IMR-90 (cell line): ENCODE results near the gene ZMYM4. TPM values are rescaled to one million over a fixed set of nuclear protein-coding genes. Genes with fewer than 3 reads are reported as not detected.

Experiments
- ATAC-seq: fragments of 200-7000 bp; cut with Tn5 transposase; 2 replicates; pipeline ENCODE4 v1.9.1; 2020; ENCODE audit warnings: low read depth, mild to moderate bottlenecking, moderate library complexity
- BruUV-seq: library from RNA; stranded (reverse); fragments of 400-500 nt; replicated peaks from 2 replicates; lab custom pipeline; 2021; lab: Mats Ljungman, UMichigan
- CTCF ChIA-PET: fragments of 300-600 bp; formaldehyde crosslinking; extraction: SDS; loops from one replicate; lab custom pipeline; 2021; ENCODE audit warnings: antibody characterized with exemption; lab: Yijun Ruan, JAX
- POLR2A ChIA-PET: fragments of 300-600 bp; sonication (Branson Sonifier 250); formaldehyde crosslinking; loops from one replicate; lab custom pipeline; 2022; ENCODE audit warnings: antibody characterized with exemption; ENCODE audit not compliant: unreplicated experiment; lab: Charles Lee
- DNase-seq: peaks from one replicate; pipeline ENCODE4 v3.0.0; 2013
- H2AFZ ChIP-seq: replicated peaks from 2 replicates; pipeline ENCODE3; 2013; ENCODE audit warnings: low read length, mild to moderate bottlenecking; ENCODE audit not compliant: poor library complexity
- H2AK5ac ChIP-seq: 2 replicates; pipeline ENCODE4 v1.6.1; 2013; ENCODE audit warnings: low read depth, low read length, inconsistent platforms
- H2AK9ac ChIP-seq: replicated peaks from 2 replicates; pipeline ENCODE3; 2013; ENCODE audit warnings: mild to moderate bottlenecking, low read depth, low read length, moderate library complexity; ENCODE audit not compliant: poor library complexity
- H2BK120ac ChIP-seq: 2 replicates; pipeline ENCODE4 v1.6.1; 2013; ENCODE audit warnings: low read depth, low read length, inconsistent platforms
- H2BK15ac ChIP-seq: 3 replicates; pipeline ENCODE4 v1.6.1; 2013; ENCODE audit warnings: low read depth, low read length, inconsistent platforms
- H2BK20ac ChIP-seq: 2 replicates; pipeline ENCODE4 v1.6.1; 2013; ENCODE audit warnings: low read depth, mild to moderate bottlenecking, inconsistent platforms, low read length, moderate library complexity
- H2BK5ac ChIP-seq: 2 replicates; pipeline ENCODE4 v1.6.1; 2013; ENCODE audit warnings: mild to moderate bottlenecking, low read depth, low read length, inconsistent platforms; ENCODE audit not compliant: poor library complexity, severe bottlenecking
- H3K14ac ChIP-seq: replicated peaks from 2 replicates; pipeline ENCODE4 v1.6.1; 2013; ENCODE audit warnings: low read depth, low read length, inconsistent platforms
- H3K18ac ChIP-seq: 2 replicates; pipeline ENCODE4 v1.6.1; 2013; ENCODE audit warnings: low read depth, low read length, control low read depth
- H3K23ac ChIP-seq: 2 replicates; pipeline ENCODE4 v1.6.1; 2013; ENCODE audit warnings: low read depth, low read length, inconsistent platforms
- H3K27ac ChIP-seq: 2 replicates; pipeline ENCODE4 v1.5.1; 2013; ENCODE audit warnings: mild to moderate bottlenecking, control low read depth, low read length; ENCODE audit not compliant: insufficient read depth
- H3K27me3 ChIP-seq: 2 replicates; pipeline ENCODE4 v1.6.1; 2013; ENCODE audit warnings: low read length; ENCODE audit not compliant: control insufficient read depth, insufficient read depth
- H3K36me3 ChIP-seq: 2 replicates; pipeline ENCODE4 v1.6.1; 2013; ENCODE audit warnings: low read length, mixed read lengths; ENCODE audit not compliant: control insufficient read depth, insufficient read depth
- H3K4ac ChIP-seq: 2 replicates; pipeline ENCODE4 v1.6.1; 2013; ENCODE audit warnings: low read depth, low read length, inconsistent platforms
- H3K4me1 ChIP-seq: 2 replicates; pipeline ENCODE4 v1.6.1; 2013; ENCODE audit warnings: low read length, mixed read lengths; ENCODE audit not compliant: control insufficient read depth, insufficient read depth
- H3K4me2 ChIP-seq: 2 replicates; pipeline ENCODE4 v1.6.1; 2013; ENCODE audit warnings: low read depth, mild to moderate bottlenecking, control low read depth, low read length, moderate library complexity
- H3K4me3 ChIP-seq: 2 replicates; pipeline ENCODE4 v1.5.1; 2013; ENCODE audit warnings: low read depth, mild to moderate bottlenecking, control low read depth, low read length, moderate library complexity; ENCODE audit not compliant: insufficient read depth
- H3K56ac ChIP-seq: 2 replicates; pipeline ENCODE4 v1.6.1; 2013; ENCODE audit warnings: low read length, inconsistent platforms; ENCODE audit not compliant: insufficient read depth; ENCODE audit errors: extremely low read depth
- H3K79me1 ChIP-seq, 2 experiments: 2 replicates each; pipeline ENCODE4 v1.6.1; 2013; ENCODE audit warnings: low read length in 2 of 2, inconsistent platforms in 1 of 2, low read depth in 1 of 2
- H3K9ac ChIP-seq: 2 replicates; pipeline ENCODE4 v1.6.1; 2013; ENCODE audit warnings: low read depth, low read length, control low read depth
- H3K9me1 ChIP-seq: 2 replicates; pipeline ENCODE4 v1.6.1; 2013; ENCODE audit warnings: low read length, inconsistent platforms; ENCODE audit not compliant: insufficient read depth
- H3K9me3 ChIP-seq: 2 replicates; pipeline ENCODE4 v1.6.1; 2013; ENCODE audit warnings: low read length; ENCODE audit not compliant: control insufficient read depth, insufficient read depth
- H4K20me1 ChIP-seq: 2 replicates; pipeline ENCODE4 v1.6.1; 2013; ENCODE audit warnings: low read length, inconsistent platforms; ENCODE audit not compliant: insufficient read depth
- H4K5ac ChIP-seq: 2 replicates; pipeline ENCODE4 v1.6.1; 2013; ENCODE audit warnings: mild to moderate bottlenecking, low read depth, low read length, control low read depth
- H4K8ac ChIP-seq, 2 experiments: 2 replicates each; pipeline ENCODE4 v1.6.1; 2013; ENCODE audit warnings: low read depth in 2 of 2, low read length in 2 of 2, control low read depth in 1 of 2, inconsistent platforms in 1 of 2
- H4K91ac ChIP-seq: 2 replicates; pipeline ENCODE4 v1.6.1; 2013; ENCODE audit warnings: low read depth, low read length, inconsistent platforms; ENCODE audit not compliant: insufficient read depth
- CEBPB ChIP-seq: IDR thresholded peaks from 2 replicates; pipeline ENCODE4 v1.6.1; 2012; ENCODE audit warnings: low read depth, low read length, improper control_type of control experiment
- CHD1 ChIP-seq: IDR thresholded peaks from 2 replicates; pipeline ENCODE4 v1.6.1; 2012; ENCODE audit warnings: low read depth, low read length, improper control_type of control experiment
- FOS ChIP-seq: fragments of 150-350 bp; IDR thresholded peaks from 2 replicates; pipeline ENCODE4 v1.6.1; 2016; ENCODE audit warnings: low read depth, low read length
- MAFK ChIP-seq: IDR thresholded peaks from 2 replicates; pipeline ENCODE4 v1.6.1; 2012; ENCODE audit warnings: low read depth, low read length, improper control_type of control experiment
- MXI1 ChIP-seq: IDR thresholded peaks from 2 replicates; pipeline ENCODE4 v1.6.1; 2012; ENCODE audit warnings: low read depth, mild to moderate bottlenecking, low read length, moderate library complexity, borderline replicate concordance
- RAD21 ChIP-seq: IDR thresholded peaks from 2 replicates; pipeline ENCODE4 v1.6.1; 2012; ENCODE audit warnings: low read length, improper control_type of control experiment
- WGBS, 2 experiments: methylation state at CpG; one replicate each; pipeline versions ENCODE4 v1.1.5 to v1.1.7; 2013; ENCODE audit warnings: missing lambda C conversion rate in 2 of 2; ENCODE audit not compliant: insufficient read length in 1 of 2; ENCODE audit errors: extremely low coverage in 2 of 2; 5-methylcytosine and 5-hydroxymethylcytosine counted together
- dilution Hi-C: fragments of 300-500 bp; cut with HindIII; formaldehyde crosslinking; loops from one replicate; pipeline ENCODE4 v1.14.3; 2018; ENCODE audit warnings: low sequenced_read_pairs; ENCODE audit not compliant: unreplicated experiment
- in situ Hi-C: fragments of 300-500 bp; cut with MboI; formaldehyde crosslinking; loops from 3 replicates; pipeline ENCODE4 v1.14.3; 2019; ENCODE audit warnings: low sequenced_read_pairs, inconsistent platforms, mixed read lengths
- intact Hi-C: fragments of 100-400 bp; cut with micrococcal nuclease; formaldehyde crosslinking; loops from 2 replicates; pipeline ENCODE4 v1.10.0; 2022
- polyA plus RNA-seq, 3 experiments: library from polyadenylated mRNA; depleted of rRNA; stranded (reverse); fragments of >200 nt; gene quantifications; 2 replicates each; pipeline ENCODE4 v1.2.3, GENCODE V29; 2012; ENCODE audit warnings: low replicate concordance in 1 of 3
- total RNA-seq: library from RNA; depleted of rRNA; stranded (reverse); fragments of >200 nt; gene quantifications from 2 replicates; pipeline ENCODE4 v1.2.3, GENCODE V29; 2012

ZMYM4 gene
- total and polyA plus RNA-seq, 2 of the 4 experiments (the other 2 are of a cell fraction): 14.7 to 53.8 TPM

DNA sequence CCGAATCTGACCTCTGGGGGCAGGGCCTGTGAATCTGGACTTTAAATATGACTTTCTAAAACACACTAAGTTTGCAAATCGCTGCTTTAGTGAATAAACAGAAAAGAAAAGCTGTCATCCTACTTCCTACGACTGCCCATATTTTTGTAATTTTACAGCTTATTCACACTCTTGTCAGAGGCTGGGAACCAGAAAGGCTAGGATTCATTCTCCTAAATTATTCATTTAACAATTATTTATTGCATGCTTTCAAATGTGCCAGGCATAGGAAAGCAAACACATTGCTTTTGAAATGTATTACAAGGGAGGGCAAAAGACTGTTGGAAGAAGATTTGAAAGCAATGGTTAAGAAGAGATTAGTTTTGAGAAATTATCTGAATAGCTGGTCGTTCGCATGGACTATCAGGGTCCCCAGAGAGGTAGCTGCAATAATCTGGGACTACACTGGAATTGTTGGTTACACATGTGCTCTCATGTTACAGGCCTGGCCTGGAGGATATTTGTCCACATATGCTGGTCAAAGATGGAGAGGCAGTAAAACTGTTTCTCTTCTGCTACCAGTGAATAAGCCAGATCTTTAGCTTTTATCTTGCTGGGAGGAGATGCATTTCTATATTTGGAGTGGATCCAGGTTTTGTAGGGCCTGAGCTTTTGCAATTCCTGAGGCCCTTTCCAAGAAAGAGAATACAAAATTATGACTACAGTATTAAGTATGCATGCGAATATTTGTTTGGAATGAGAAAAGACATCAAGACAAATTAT lies 46.0 kb upstream of the ZMYM4 start:
- Histone ChIP-seq H2BK120ac (no peak overlapping the region), H3K27ac (peak overlapping the region; percentile 70; the same call in 1 of the 2 replicates), H3K56ac (no peak overlapping the region), H4K5ac (peak overlapping the region; percentile 25), H2BK20ac (no peak overlapping the region), H3K4ac (no peak overlapping the region), H2AFZ (peak overlapping the region; percentile 64), H3K79me1 (no peaks in the 10 kb centered on the region), H2AK5ac (no peak overlapping the region), H3K9me3 (no peaks in the 10 kb centered on the region), H2AK9ac (no peak overlapping the region), H3K36me3 (no peaks in the 10 kb centered on the region), H3K4me2 (peak overlapping the region; percentile 60), H2BK15ac (no peak overlapping the region), H4K8ac (peak overlapping the region in 1 of 2 experiments; percentile 57; a peak in 2 of 4 replicates), H4K91ac (peak overlapping the region; percentile 41; the same call in 1 of the 2 replicates), H3K14ac (no peak overlapping the region; the same call in 1 of the 2 replicates), H3K18ac (peak overlapping the region; percentile 79), H3K9me1 (0 out of 2 replicates have a peak, but pooled peaks cover 3% of the 10 kb centered on the region), H4K20me1 (no peaks in the 10 kb centered on the region), H3K9ac (0 out of 2 replicates have a peak overlapping the region, but pooled peaks have one; percentile 15), H3K27me3 (no peaks in the 10 kb centered on the region), H3K4me3 (no peak overlapping the region), H3K23ac (no peak overlapping the region), H2BK5ac (peak overlapping the region; percentile 60), H3K4me1 (peaks cover 13% of the 10 kb centered on the region)
- ChIA-PET CTCF (interaction anchor here (0.7 to 1.2 kb wide), 3 partner anchors 21 to 370 kb away, joined by 3 to 4 read pairs (median 3); partner anchors contain the start of gene SFPQ), POLR2A (interaction anchor here (0.6 kb wide), 1 partner anchor 414 kb away, joined by 3 read pairs; no protein-coding TSS in a partner anchor)
- peak; percentile 77 for ATAC-seq
- in situ Hi-C loops (no loop called here), dilution Hi-C loops (no loop called here), intact Hi-C loops (loop anchor here (5.0 kb wide), 1 partner anchor 65 kb away; no protein-coding TSS in a partner anchor)
- no TSS peak for BruUV-seq
- no CpG with 5 or more reads among the region's 6 CpGs for WGBS, 2 experiments
- no peak for TF ChIP-seq MAFK
- TF ChIP-seq MXI1: no peak
- TF ChIP-seq RAD21: no peak
- TF ChIP-seq CEBPB: peak; percentile 80
- TF ChIP-seq FOS: no peak
- TF ChIP-seq CHD1: no peak
- DNase-seq: peak; percentile 87
